ENCODE measurements around the gene HSPA12B. TPM values are rescaled to one million over a fixed set of nuclear protein-coding genes. Genes with fewer than 3 reads are reported as not detected.

The HSPA12B gene
- total and polyA plus RNA-seq, 2 of the 8 experiments (the other 6 are each of a cell fraction or from before 2014, with no cell fraction given), result 2.2 to 4.3 TPM

GRCh38 chr20:3729378-3729777 is 3.1 kb upstream of the HSPA12B start:
- Histone ChIP-seq H3K56ac (replicated peaks; ENCODE audit: insufficient read length, low read depth, low read length) (no peak overlapping the region), H3K79me2 (ENCODE audit: control insufficient read depth in 1 of 2, insufficient read depth in 2 of 2, low read length in 2 of 2) (no peaks in the 10 kb centered on the region), H3K23ac (ENCODE audit: insufficient read length) (no peak overlapping the region), H4K20me1 (replicated peaks in 1 of 2; ENCODE audit: control insufficient read depth in 1 of 2, insufficient read depth in 2 of 2, low read length in 2 of 2) (peaks cover 0 to 2% of the 10 kb centered on the region in 2 experiments), H3K27ac (ENCODE audit: low read depth, low read length) (no peak overlapping the region), H3K4me1 (replicated peaks in 1 of 4; ENCODE audit: control insufficient read depth in 3 of 4, insufficient read depth in 4 of 4, low read length in 3 of 4) (peaks cover 0 to 19% (median 15%) of the 10 kb centered on the region in 4 experiments; a peak in 5 of 7 replicates), H3K18ac (ENCODE audit: extremely low read depth, low read length) (no peak overlapping the region), H4K8ac (ENCODE audit: extremely low read depth, insufficient read depth, low read length) (no peak overlapping the region), H2BK12ac (ENCODE audit: low read depth, low read length) (no peak overlapping the region), H2BK5ac (ENCODE audit: low read depth, low read length) (no peak overlapping the region), H4K5ac (ENCODE audit: insufficient read length, low read depth, low read length) (no peak overlapping the region), H3K9ac (replicated peaks in 1 of 4; ENCODE audit: extremely low read depth in 1 of 4, low read depth in 3 of 4, low read length in 3 of 4) (no peak overlapping the region), H3K79me1 (ENCODE audit: low read depth, low read length) (no peaks in the 10 kb centered on the region), H4K91ac (replicated peaks; ENCODE audit: insufficient read length, low read length) (no peak overlapping the region), H3K4me3 (ENCODE audit: extremely low read depth in 1 of 4, insufficient read depth in 2 of 4, low read depth in 3 of 4, low read length in 4 of 4) (no peak overlapping the region), H3K14ac (ENCODE audit: insufficient read length) (no peak overlapping the region), H3K9me3 (ENCODE audit: insufficient read depth in 2 of 2, low read depth in 1 of 2, low read length in 1 of 2) (no peaks in the 10 kb centered on the region), H3K23me2 (ENCODE audit: low read depth, low read length) (0 out of 2 replicates have a peak, but pooled peaks cover 3% of the 10 kb centered on the region), H2BK20ac (ENCODE audit: low read length) (no peak overlapping the region), H2AFZ (ENCODE audit: low read length) (no peak overlapping the region), H2BK120ac (replicated peaks; ENCODE audit: low read depth, low read length) (no peak overlapping the region), H3K4me2 (ENCODE audit: insufficient read depth in 1 of 2, low read depth in 2 of 2, low read length in 2 of 2) (no peak overlapping the region), H2AK5ac (ENCODE audit: low read depth, low read length) (no peak overlapping the region), H3K27me3 (replicated peaks in 1 of 4; ENCODE audit: control insufficient read depth in 3 of 4, extremely low read depth in 1 of 4, insufficient read depth in 3 of 4, low read length in 3 of 4) (peaks cover 1 to 26% (median 22%) of the 10 kb centered on the region in 4 experiments; a peak in 6 of 7 replicates), H3K4ac (replicated peaks; ENCODE audit: insufficient read length, low read depth, low read length) (no peak overlapping the region), H2BK15ac (ENCODE audit: low read length) (no peak overlapping the region; the same call in 1 of the 2 replicates), H3K36me3 (ENCODE audit: control insufficient read depth in 2 of 4, insufficient read depth in 4 of 4, low read length in 3 of 4) (no peaks in the 10 kb centered on the region)
- POLR2A ChIA-PET (ENCODE audit: partially characterized antibody), result interaction anchor here (1.6 to 2.5 kb wide), 3 partner anchors 9 to 16 kb away, joined by 4 to 7 read pairs (median 6); no protein-coding TSS in a partner anchor
- FAIRE-seq, result no peak
- CTCF ChIA-PET (ENCODE audit: partially characterized antibody), result interaction anchor here (0.6 to 17.6 kb wide), 9 partner anchors 11 to 55 kb away, joined by 3 to 221 read pairs (median 5); no protein-coding TSS in a partner anchor
- no peak for DNase-seq (ENCODE audit: low read depth in 1 of 2, low spot score in 2 of 2)
- 82% methylated on average over 4 of the region's 6 CpGs; no CpG with 5 or more reads in 1 of the 2 experiments for WGBS, 2 experiments (ENCODE audit: extremely low coverage in 1 of 2, insufficient coverage in 1 of 2, insufficient read length in 1 of 2, insufficient replicate concordance in 2 of 2, low coverage in 1 of 2, low lambda C conversion rate in 2 of 2, missing lambda C conversion rate in 1 of 2)
- no peak for TF ChIP-seq POLR2A (IDR thresholded peaks at IDR 0.05; ENCODE audit: control extremely low read depth in 1 of 2, low read depth in 2 of 2, low read length in 2 of 2)
- no peak for TF ChIP-seq EZH2 (IDR thresholded peaks at IDR 0.05; ENCODE audit: low read depth, low read length, severe bottlenecking)
- no peak for TF ChIP-seq USF2 (IDR thresholded peaks at IDR 0.05; ENCODE audit: low read length)
- no peak for TF ChIP-seq FOSL1 (IDR thresholded peaks at IDR 0.05; ENCODE audit: insufficient read depth, low read depth, low read length)
- no peak for TF ChIP-seq SUZ12 (IDR thresholded peaks at IDR 0.05; ENCODE audit: low read length)
- no peak for TF ChIP-seq ZNF274 (IDR thresholded peaks at IDR 0.05; ENCODE audit: borderline replicate concordance, extremely low read depth, low read length)
- TF ChIP-seq TBP (IDR thresholded peaks at IDR 0.05; ENCODE audit: low read depth, low read length), result no peak
- no peak for TF ChIP-seq KDM1A (IDR thresholded peaks at IDR 0.05; ENCODE audit: borderline replicate concordance, low read length)
- TF ChIP-seq EP300 (IDR thresholded peaks at IDR 0.05; ENCODE audit: borderline replicate concordance in 1 of 2, low read depth in 2 of 2, low read length in 2 of 2), result no peak
- TF ChIP-seq SP2 (IDR thresholded peaks at IDR 0.05; ENCODE audit: low read length), result no peak
- TF ChIP-seq GTF2F1 (IDR thresholded peaks at IDR 0.05; ENCODE audit: borderline replicate concordance, low read depth, low read length), result no peak
- no peak for TF ChIP-seq SIRT6 (IDR thresholded peaks at IDR 0.05; ENCODE audit: low read length)
- TF ChIP-seq KDM5A (IDR thresholded peaks at IDR 0.05; ENCODE audit: low read length), result no peak

Data from H1 (cell line).